CD4-positive, alpha-beta T cell treated with Interleukin-2 at 100 ng/mL for 4 hours (primary cell): ENCODE measurements around the gene CCL28.
"Not testable (repeated sequence)": the region's sequence is repeated elsewhere in the genome, so short reads cannot be mapped to it uniquely, and the experiment has no call there.

Experiments
- DNase-seq: peaks from one replicate; pipeline ENCODE4 v3.0.0-alpha.2; 2020; ENCODE audit warnings: low spot score

The CCL28 gene

GRCh38 chr5:43412156-43412555 is at the start of gene CCL28:
Gene CCL28, minus strand, starts transcription at chr5:43412391. Its CDS starts 75 bp downstream, at chr5:43412316.
- no peak for DNase-seq

GRCh38 chr5:43461066-43461465 is 48.9 kb upstream of the CCL28 start:
- no peak for DNase-seq

- DNase-seq = no peak
Observed at GRCh38 chr5:43456556-43456955, 44.4 kb upstream of the CCL28 start.

DNA sequence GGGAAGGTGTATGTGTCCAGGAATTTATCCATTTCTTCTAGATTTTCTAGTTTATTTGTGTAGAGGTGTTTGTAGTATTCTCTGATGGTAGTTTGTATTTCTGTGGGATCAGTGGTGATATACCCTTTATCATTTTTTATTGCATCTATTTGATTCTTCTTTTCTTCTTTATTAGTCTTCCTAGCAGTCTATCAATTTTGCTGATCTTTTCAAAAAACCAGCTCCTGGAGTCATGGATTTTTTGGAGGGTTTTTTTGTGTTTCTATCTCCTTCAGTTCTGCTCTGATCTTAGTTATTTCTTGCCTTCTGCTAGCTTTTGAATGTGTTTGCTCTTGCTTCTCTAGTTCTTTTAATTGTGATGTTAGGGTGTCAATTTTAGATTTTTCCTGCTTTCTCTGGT is 29.4 kb upstream of the CCL28 start:
- DNase-seq = not testable (repeated sequence)

DNA sequence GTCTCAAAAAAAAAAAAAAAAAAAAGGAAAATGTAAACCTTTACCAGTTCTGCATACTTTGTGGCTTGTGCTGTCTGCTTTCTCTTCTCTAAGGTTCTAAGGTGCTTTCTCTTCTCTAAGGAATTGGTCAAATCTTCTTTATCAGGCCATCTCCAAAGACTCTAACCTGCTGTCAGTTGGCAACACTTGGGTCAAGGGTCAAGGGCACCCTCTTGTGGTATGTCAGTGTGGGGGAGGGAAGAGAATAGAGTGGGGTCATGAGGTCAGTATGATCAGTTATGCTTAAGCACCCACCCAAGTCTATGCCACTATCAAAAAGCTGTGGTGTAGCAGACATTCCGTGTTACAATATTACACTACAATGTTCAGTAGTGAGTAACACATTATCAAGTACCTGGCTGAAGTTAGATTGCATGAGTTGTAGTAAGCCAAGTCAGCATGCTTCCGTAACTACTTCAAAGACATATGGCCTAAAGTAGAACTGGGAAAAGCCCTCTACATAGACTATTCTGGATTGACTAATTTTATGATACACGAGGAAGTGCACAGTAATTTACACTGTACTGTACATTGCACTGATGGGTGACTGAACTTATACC is 25.0 kb upstream of the CCL28 start:
- DNase-seq = no peak

- no peak for DNase-seq
Observed at GRCh38 chr5:43433382-43433781, 21.2 kb upstream of the CCL28 start.

GRCh38 chr5:43432486-43433375 is 20.5 kb upstream of the CCL28 start:
- no peak for DNase-seq

- DNase-seq = no peak
Observed at GRCh38 chr5:43429706-43430105, 17.5 kb upstream of the CCL28 start.

DNA sequence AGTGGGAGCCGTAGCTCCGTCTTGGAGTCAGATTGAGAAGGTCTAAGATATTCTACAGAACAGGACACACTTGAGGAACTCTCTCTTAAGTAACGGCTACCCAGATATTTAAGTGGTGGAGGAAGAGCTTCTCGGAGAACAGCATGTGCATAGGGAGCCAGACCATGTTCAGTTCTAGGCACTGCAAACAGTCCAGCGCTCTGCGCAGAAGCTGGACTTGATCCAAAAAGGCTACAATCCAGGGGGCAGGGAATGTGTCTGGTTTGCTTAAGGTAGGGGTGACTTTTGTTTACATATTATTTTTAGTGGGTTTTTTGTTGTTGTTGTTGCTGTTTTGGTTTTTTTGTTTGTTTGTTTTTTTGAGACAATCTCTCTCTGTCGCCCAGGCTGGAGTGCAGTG is 16.8 kb upstream of the CCL28 start:
- DNase-seq = no peak

- DNase-seq = no peak
Observed at GRCh38 chr5:43427306-43427705, 15.1 kb upstream of the CCL28 start.

DNA sequence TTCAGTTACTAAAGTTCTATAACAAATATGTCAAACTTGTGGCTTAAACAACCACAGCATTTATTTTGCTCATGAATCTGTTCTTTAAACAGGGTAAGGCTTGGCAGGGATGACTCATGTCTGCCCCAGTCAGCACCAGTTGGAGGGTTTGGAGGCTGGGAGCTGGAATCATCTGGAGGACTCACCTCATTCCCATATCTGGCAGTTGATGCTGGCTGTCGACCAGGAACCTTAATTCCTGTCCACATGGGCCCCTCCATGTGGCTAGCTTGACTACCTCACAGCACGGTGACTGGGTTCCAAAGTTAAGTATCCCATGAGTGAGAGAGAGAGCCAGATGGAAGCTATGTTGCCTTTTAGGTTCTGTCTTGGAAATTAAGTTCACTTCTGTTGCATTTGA is 13.8 kb upstream of the CCL28 start:
- no peak for DNase-seq

DNA sequence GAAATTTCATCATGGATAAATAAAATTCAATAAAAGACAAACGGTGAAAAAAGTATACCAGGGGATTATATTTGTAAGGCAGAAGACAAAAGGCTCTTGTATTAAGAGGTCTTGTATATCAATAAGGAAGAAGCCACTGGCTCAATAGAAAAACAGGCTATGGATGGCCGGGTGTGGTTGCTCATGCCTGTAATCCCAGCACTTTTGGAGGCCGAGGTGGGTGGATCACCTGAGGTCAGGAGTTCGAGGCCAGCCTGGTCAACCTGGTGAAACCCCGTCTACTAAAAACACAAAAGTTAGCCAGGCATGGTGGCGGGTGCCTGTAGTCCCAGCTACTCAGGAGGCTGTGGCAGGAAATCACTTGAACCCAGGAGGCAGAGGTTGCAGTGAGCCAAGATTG is 10.9 kb upstream of the CCL28 start:
- not testable (repeated sequence) for DNase-seq

DNA sequence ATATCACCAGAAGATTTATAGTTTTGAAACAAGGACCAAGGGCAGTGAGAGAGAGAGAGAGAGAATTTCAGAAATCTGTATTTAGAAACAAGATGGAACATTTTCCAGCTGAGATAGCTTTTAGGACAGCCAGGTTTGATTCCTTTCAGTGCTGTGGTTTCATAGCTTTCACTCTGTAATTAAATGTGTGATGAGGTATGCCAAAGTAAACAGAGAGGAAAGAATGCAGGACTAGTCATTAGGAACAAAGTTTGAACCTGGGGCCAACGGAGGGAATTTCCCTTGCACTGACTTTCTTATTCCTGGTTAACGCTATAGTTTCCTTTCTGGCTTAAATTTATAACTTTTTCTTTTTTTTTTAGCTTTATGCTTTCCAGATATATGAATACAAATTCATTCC is 10.0 kb upstream of the CCL28 start:
- DNase-seq = no peak

DNA sequence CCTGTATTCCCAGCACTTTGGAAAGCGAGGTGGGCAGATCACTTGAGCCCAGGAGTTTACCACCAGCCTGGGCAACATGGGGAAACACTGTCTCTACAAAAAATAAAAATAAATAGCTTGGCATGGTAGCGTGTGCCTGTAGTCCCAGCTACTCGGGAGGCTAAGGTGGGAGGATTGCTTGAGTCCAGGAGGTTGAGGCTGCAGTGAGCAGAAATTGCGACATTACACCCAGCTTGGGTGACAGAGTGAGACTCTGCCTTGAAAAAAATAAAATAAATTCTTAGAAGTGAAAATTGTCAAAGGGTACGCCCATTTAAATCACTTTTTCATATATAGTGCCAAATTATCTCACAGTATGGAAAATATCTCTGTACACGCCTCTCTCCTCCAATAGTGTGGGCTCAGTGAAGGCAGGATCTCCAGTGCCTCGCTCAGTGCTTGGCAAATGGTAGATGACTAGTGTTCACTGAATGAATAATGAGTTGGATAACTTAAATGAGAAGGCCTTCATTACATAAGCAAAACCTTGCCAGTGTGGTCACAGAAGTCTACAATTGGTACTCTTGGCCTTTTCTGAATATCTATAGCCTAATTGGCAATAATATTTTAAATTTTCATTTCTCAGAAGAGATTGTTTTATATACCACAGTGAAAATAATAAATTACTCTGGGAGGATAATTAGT is 9.4 kb upstream of the CCL28 start:
- no peak for DNase-seq

DNA sequence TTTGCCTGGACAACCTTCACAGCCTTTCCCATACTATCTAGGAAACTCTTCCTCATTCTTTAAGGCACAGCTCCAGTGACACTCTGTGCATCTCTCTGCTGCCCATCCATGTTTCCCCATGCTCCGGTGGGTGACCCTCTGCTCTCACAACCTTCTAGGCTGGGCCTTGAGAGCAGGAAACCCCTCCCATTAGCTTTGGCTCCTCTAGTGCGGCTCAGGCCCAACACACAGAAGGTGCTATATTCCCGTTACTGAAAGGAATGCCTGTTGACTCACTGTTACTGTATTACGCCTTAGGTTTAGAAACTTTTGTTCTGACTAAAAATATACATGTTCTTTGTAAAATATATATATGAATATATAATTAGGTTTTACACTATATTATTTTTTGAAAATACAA is 8.1 kb upstream of the CCL28 start:
- DNase-seq = no peak

GRCh38 chr5:43418561-43418960 is 6.4 kb upstream of the CCL28 start:
- DNase-seq = no peak

GRCh38 chr5:43416803-43417394 is 4.7 kb upstream of the CCL28 start:
- DNase-seq = no peak

DNA sequence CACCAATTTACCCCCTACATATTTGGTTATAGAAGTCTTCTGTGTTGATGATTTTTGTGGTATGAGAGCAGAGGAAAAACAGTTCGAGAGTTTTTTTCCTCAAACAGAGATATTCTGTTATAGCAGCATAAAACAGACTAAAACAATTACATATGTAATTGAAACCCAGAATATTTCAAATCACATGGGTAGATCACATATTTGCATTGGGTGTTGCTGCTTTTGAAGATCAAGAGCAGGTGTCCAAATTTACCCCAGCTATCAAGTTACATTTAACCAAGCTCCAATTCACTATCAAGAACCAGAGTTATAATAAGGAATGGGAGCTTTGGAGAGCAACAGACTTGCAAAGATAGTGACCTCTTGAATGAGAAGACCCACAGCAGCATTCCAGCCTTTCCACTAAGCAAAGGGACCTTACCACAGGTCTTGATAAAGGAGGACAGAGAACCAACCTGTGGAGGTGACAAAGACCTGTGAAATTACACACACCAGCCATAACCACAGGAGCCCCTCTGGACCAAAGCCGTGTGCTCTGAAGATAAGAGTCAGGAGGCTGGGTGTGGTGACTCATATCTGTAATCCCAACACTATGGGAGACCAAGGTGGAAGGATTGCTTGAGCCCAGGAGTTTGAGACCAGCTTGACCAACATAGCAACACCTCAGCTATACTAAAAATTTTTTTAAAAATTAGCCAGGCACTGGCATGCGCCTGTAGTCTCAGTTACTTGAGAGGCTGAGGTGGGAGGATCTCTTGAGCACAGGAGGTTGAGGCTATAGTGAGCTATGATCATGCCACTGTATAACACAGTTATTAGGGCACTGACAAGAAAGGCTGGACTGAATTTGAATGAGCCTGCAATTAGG is 4.0 kb upstream of the CCL28 start:
- no peak for DNase-seq

DNA sequence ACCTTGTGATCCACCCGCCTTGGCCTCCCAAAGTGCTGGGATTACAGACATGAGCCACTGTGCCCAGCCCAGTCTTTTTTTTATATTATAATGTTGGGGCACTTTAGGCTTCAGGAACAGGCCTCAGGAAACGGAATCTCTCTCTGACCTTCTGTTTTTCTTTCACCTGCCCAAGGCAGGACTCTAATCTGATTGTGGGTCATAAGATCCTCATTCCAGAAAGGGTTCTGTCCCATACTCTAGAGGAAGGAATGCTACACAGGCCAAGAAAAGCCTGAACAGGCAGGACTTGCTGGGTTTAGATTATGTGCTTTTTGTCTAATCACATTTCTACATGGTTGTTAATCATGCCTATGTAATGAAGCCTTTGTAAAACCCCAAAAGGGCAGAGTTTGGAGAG is 1.8 kb upstream of the CCL28 start:
- DNase-seq = no peak

DNA sequence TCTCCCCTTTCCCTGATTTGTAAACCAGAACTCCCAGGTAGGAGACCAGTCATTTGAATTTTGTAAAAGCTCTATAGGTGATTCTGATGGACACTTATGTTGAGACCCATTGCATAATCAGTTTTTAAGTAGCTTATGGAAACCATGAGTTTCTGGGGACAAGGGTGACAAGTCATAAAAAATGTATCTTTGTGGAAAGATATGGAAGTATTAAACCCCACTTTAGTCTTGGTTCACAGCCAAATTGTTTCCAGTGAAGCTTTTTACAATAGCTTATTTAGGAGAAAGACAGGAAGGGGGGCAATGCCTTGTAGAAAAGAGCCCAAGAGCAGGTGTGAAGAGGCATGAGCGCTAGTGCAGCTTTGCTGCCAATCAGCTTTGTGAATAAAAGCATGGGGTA is 453 bp upstream of the CCL28 start:
- no peak for DNase-seq

DNA sequence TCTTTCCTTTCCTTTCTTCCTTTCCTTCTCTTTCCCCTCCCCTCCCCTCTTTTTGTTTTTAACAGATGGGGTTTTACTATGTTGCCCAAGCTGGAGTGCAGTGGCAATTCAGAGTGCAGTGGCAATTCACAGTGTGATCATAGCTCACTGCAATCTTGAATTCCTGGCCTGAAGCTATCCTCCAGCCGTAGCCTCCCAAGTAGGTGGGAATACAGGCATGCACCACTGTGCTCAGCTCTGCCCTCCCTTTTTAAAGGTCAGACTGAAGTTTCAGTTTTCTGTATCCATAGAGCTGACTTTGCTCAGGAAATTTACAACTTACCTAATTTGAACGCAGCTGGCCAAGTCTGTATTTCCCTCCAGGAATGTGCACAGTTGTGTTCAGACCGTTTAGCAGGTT is 696 bp downstream of the CCL28 start:
- DNase-seq = no peak

GRCh38 chr5:43410414-43410813 is 1.8 kb downstream of the CCL28 start:
- no peak for DNase-seq
